MM.1S (cell line): ENCODE results near the gene TMPRSS6.

Experiments
- DNase-seq: peaks from one replicate; pipeline ENCODE4 v3.0.0-alpha.2; 2015
- H2AFZ ChIP-seq: fragments of 300-600 bp; sonication (generic); 2 replicates; pipeline ENCODE4 v1.6.0; 2016; ENCODE audit warnings: antibody characterized with exemption, low read length
- H3F3A ChIP-seq: fragments of 300-600 bp; sonication (generic); 2 replicates; pipeline ENCODE4 v1.6.1; 2016; ENCODE audit warnings: mild to moderate bottlenecking, antibody characterized with exemption, low read length, moderate library complexity, mixed read lengths; ENCODE audit not compliant: insufficient read depth
- H3K27ac ChIP-seq: fragments of 300-600 bp; sonication (generic); 2 replicates; pipeline ENCODE4 v1.5.1; 2016; ENCODE audit warnings: mild to moderate bottlenecking, low read length
- H3K27me3 ChIP-seq: fragments of 300-600 bp; sonication (generic); replicated peaks from 2 replicates; pipeline ENCODE4 v1.6.0; 2016; ENCODE audit warnings: low read length; ENCODE audit not compliant: insufficient read depth
- H3K36me3 ChIP-seq: fragments of 300-600 bp; sonication (generic); replicated peaks from 2 replicates; pipeline ENCODE4 v1.6.1; 2016; ENCODE audit warnings: mild to moderate bottlenecking, low read length, mixed read lengths; ENCODE audit not compliant: insufficient read depth
- H3K4me1 ChIP-seq: fragments of 300-600 bp; sonication (generic); 2 replicates; pipeline ENCODE4 v1.6.1; 2016; ENCODE audit warnings: low read length, mixed read lengths
- H3K4me2 ChIP-seq: fragments of 300-600 bp; sonication (generic); 2 replicates; pipeline ENCODE4 v1.6.0; 2016; ENCODE audit warnings: low read depth, low read length
- H3K4me3 ChIP-seq: fragments of 300-600 bp; sonication (generic); 2 replicates; pipeline ENCODE4 v1.5.1; 2016; ENCODE audit warnings: low read length, mixed read lengths
- H3K79me2 ChIP-seq: fragments of 300-600 bp; sonication (generic); 2 replicates; pipeline ENCODE4 v1.6.1; 2016; ENCODE audit warnings: mixed run types, low read length, mixed read lengths
- H3K9ac ChIP-seq: fragments of 300-600 bp; sonication (generic); 2 replicates; pipeline ENCODE4 v1.6.1; 2016; ENCODE audit warnings: low read length, mixed read lengths
- H3K9me2 ChIP-seq: fragments of 300-600 bp; sonication (generic); replicated peaks from 2 replicates; pipeline ENCODE4 v1.6.1; 2016; ENCODE audit warnings: mild to moderate bottlenecking, low read length, mixed read lengths; ENCODE audit not compliant: insufficient read depth
- H3K9me3 ChIP-seq: fragments of 300-600 bp; sonication (generic); replicated peaks from 2 replicates; pipeline ENCODE4 v1.6.1; 2016; ENCODE audit warnings: mild to moderate bottlenecking, low read length, mixed read lengths; ENCODE audit not compliant: insufficient read depth
- H4K20me1 ChIP-seq: fragments of 300-600 bp; sonication (generic); 2 replicates; pipeline ENCODE4 v1.6.1; 2016; ENCODE audit warnings: mild to moderate bottlenecking, low read length, moderate library complexity, mixed read lengths; ENCODE audit not compliant: insufficient read depth
- EZH2 ChIP-seq: fragments of 300-600 bp; sonication (generic); optimal IDR thresholded peaks from 2 replicates; pipeline ENCODE3; 2017; ENCODE audit warnings: low read depth, mild to moderate bottlenecking, antibody characterized with exemption, low read length, mixed read lengths
- EZH2phosphoT487 ChIP-seq: fragments of 300-600 bp; sonication (generic); IDR thresholded peaks from 2 replicates; pipeline ENCODE4 v1.6.1; 2018; ENCODE audit warnings: antibody characterized with exemption, low read length
- TF ChIP-seq, protein P1 (sequence below): fragments of 300-600 bp; sonication (generic); IDR thresholded peaks from 2 replicates; pipeline ENCODE4 v1.5.1; 2016; ENCODE audit warnings: antibody characterized with exemption, low read length, mixed read lengths

TMPRSS6 gene

DNA sequence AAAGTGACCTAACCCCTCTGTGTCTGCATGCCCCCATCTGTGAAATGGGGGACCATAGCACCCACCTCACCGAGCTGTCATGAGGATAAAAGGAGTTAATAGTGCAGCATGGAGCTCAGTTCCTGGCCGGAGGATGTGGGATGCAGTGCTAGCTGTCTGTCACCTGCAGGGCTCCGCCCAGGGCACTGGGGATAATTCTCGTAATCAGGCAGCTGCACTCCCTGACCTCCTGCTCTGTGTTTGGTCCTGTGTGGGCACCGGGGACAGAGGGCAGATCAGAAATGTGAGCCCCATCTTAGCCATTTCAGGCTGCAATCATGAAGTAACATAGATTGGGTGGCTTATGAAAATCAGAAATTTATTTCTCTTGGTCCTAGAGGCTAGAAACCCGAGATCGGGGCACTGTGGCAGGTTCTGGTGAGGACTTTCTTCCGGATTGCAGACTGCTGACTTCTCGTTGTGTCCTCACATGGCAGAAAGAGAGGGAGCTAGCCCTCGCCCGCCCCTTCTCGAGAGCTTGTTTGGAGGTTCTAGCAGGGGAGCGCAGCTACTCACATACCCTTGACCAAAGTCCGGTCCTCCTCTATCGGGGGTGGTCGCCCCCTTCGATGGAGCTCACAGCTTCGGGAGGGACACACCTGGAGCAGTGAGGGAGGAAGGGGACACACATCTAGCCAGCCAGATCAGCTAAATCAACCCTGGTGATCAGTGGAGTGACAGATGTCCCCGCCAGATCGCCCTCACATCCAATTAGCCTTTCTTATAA lies 54.7 kb downstream of the TMPRSS6 start:
- H3K9me2 ChIP-seq: no peaks in the 10 kb centered on the region
- no peaks in the 10 kb centered on the region for H3K79me2 ChIP-seq
- H3K27ac ChIP-seq: no peak overlapping the region
- H3K27me3 ChIP-seq: peaks cover 9% of the 10 kb centered on the region
- H3K36me3 ChIP-seq: no peaks in the 10 kb centered on the region
- no peaks in the 10 kb centered on the region for H3K9me3 ChIP-seq
- no peak overlapping the region for H3K4me3 ChIP-seq
- H3K4me2 ChIP-seq: no peak overlapping the region
- H3F3A ChIP-seq: no peaks in the 10 kb centered on the region
- no peaks in the 10 kb centered on the region for H4K20me1 ChIP-seq
- no peak overlapping the region for H2AFZ ChIP-seq
- no peak for DNase-seq
- no peak for TF ChIP-seq EZH2
- no peak for TF ChIP-seq EZH2phosphoT487
- TF ChIP-seq, protein P1, sequence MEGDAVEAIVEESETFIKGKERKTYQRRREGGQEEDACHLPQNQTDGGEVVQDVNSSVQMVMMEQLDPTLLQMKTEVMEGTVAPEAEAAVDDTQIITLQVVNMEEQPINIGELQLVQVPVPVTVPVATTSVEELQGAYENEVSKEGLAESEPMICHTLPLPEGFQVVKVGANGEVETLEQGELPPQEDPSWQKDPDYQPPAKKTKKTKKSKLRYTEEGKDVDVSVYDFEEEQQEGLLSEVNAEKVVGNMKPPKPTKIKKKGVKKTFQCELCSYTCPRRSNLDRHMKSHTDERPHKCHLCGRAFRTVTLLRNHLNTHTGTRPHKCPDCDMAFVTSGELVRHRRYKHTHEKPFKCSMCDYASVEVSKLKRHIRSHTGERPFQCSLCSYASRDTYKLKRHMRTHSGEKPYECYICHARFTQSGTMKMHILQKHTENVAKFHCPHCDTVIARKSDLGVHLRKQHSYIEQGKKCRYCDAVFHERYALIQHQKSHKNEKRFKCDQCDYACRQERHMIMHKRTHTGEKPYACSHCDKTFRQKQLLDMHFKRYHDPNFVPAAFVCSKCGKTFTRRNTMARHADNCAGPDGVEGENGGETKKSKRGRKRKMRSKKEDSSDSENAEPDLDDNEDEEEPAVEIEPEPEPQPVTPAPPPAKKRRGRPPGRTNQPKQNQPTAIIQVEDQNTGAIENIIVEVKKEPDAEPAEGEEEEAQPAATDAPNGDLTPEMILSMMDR: no peak
- no peak overlapping the region for H3K9ac ChIP-seq
- no peaks in the 10 kb centered on the region for H3K4me1 ChIP-seq

DNA sequence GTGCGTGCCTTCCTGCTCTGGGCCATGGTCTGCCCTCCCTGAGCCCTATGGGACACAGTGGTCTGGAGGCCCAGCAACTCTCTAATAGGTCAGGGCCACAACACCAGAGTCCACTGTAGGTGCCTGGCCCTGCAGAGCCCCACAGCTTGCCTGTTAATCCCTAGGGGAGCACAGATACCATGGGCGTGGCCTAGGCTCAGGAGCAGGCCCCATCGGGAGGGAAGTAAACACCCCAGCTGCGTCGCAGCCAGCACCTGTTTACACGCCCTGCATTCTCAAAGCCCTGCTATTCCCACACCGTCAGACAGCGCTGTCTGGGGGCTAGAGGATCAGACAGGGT lies 55.5 kb downstream of the TMPRSS6 start:
- Histone ChIP-seq H3K9me3 (no peaks in the 10 kb centered on the region), H3K27ac (no peak overlapping the region), H4K20me1 (no peaks in the 10 kb centered on the region), H3K79me2 (no peaks in the 10 kb centered on the region), H3K4me2 (no peak overlapping the region), H3K4me3 (no peak overlapping the region), H3K27me3 (peaks cover 9% of the 10 kb centered on the region), H3K9ac (no peak overlapping the region), H3K9me2 (no peaks in the 10 kb centered on the region), H3F3A (no peaks in the 10 kb centered on the region), H3K4me1 (no peaks in the 10 kb centered on the region), H3K36me3 (no peaks in the 10 kb centered on the region), H2AFZ (no peak overlapping the region)
- no peak for DNase-seq
- TF ChIP-seq EZH2phosphoT487: no peak
- TF ChIP-seq EZH2: no peak
- TF ChIP-seq, protein P1: no peak

DNA sequence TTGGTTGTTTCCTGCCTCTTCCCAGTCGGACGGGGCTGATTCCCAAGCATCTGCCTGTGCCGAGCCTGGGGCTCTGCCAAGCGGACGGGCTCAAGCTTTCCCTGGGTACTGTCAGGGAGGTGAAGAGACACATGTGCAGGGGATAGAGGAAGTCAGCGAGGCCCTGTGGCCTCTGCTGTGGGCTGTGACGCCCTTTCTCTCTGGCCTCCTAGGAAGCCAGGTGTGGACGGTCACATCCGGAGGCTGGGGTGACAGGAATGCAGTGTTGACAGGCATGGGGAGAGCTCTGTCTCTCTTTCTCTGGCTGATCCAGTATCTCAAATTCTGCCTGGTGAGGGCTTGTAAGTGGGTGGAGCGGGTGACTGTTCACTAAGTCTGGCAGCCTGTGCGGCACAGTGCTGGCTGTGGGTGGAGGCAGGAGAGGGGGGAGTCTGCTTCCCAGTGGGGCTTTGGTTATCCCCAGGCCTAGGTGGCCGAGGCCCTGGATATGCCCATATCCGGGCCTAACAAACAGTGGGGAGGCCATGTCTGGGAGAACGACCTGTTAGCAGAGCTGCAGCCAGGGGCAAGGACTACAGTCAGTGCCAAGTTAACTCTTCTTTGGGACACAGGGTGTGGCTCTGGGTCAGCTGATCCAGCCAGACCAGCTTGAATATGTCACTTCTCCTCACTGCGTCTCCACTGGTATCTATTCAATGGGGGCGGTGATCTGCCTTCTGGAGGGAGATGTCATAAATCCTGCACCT lies 56.0 kb downstream of the TMPRSS6 start:
- Histone ChIP-seq H3K9ac (no peak overlapping the region), H2AFZ (no peak overlapping the region), H3K9me3 (no peaks in the 10 kb centered on the region), H3K4me2 (no peak overlapping the region), H3K27me3 (peaks cover 9% of the 10 kb centered on the region), H3K4me1 (no peaks in the 10 kb centered on the region), H3K9me2 (no peaks in the 10 kb centered on the region), H4K20me1 (no peaks in the 10 kb centered on the region), H3K36me3 (no peaks in the 10 kb centered on the region), H3F3A (no peaks in the 10 kb centered on the region), H3K4me3 (no peak overlapping the region), H3K27ac (no peak overlapping the region), H3K79me2 (no peaks in the 10 kb centered on the region)
- no peak for DNase-seq
- TF ChIP-seq EZH2: no peak
- TF ChIP-seq, protein P1: no peak
- TF ChIP-seq EZH2phosphoT487: no peak
